ENCODE results near the gene E2F2. TPM values are rescaled to one million over a fixed set of nuclear protein-coding genes. Genes with fewer than 3 reads are reported as not detected.

E2F2 gene
- total RNA-seq, 1 donor from 2014 or later: 7.8 TPM

DNA sequence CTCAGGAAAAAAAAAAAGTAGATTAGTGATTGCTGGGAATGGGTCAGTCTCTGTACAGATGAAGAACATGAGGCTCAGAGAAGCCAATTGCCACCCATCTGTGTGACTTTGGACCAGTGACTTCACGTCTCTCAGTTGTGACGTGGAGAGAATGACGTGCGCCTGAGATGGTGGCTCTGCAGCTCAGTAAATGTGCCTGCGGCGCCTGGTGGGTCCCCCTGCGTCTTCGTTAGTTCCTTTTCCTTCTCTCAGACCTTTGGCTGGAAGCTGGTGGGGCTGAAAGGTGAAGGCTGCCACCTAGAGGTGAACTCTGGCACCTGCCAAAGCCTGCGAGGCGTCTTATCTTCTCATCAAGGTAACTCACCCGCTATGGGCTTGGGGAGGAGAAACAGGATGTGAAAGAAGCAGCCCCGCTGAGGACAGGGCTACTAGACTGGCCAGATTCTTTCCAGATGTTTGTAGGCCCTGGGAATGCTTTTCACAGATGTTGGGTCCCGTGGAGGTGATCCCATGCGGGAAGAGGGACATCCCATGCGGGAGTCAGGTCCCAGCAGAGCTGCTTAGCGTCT is 8.7 kb upstream of the E2F2 start:
- peak overlapping the region; percentile 41 for H3K27ac Mint-ChIP-seq
- TF ChIP-seq, protein P1, sequence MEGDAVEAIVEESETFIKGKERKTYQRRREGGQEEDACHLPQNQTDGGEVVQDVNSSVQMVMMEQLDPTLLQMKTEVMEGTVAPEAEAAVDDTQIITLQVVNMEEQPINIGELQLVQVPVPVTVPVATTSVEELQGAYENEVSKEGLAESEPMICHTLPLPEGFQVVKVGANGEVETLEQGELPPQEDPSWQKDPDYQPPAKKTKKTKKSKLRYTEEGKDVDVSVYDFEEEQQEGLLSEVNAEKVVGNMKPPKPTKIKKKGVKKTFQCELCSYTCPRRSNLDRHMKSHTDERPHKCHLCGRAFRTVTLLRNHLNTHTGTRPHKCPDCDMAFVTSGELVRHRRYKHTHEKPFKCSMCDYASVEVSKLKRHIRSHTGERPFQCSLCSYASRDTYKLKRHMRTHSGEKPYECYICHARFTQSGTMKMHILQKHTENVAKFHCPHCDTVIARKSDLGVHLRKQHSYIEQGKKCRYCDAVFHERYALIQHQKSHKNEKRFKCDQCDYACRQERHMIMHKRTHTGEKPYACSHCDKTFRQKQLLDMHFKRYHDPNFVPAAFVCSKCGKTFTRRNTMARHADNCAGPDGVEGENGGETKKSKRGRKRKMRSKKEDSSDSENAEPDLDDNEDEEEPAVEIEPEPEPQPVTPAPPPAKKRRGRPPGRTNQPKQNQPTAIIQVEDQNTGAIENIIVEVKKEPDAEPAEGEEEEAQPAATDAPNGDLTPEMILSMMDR (IDR thresholded peaks at IDR 0.05; ENCODE audit: unreplicated experiment): peak; percentile 93
- H3K4me3 Mint-ChIP-seq (ENCODE audit: low read depth): no peak overlapping the region

DNA sequence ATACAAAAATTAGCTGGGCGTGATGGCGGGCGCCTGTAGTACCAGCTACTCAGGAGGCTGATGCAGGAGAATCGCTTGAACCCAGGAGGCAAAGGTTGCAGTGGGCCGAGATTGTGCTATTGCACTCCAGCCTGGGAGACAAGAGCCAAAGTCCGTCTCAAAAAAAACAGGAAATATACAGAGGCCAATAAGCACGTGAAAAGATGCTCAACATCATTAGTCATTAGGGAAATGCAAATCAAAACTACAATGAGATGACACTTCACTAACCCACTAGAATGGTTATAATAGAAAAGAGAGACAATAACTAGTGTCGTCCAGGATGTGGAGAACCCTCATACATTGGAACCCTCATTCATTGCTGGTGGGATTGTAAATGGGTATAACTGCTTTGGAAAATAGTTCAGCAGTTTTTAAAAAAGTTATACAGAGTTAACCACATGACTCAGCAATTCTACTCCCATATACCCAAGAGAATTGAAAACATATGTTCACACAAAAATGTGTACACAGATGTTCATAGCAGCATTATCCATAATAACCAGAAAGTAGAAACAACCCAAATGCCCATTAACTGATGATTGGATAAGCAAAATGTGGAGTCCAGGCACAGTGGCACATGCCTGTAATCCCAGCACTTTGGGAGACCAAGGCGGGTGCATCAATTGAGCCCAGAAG is 6.4 kb upstream of the E2F2 start:
- Mint-ChIP-seq H3K9me3 (ENCODE audit: low read depth) (no peaks in the 10 kb centered on the region), H3K27ac (no peak overlapping the region), H3K27me3 (peaks cover 7% of the 10 kb centered on the region), H3K36me3 (ENCODE audit: insufficient read depth) (no peaks in the 10 kb centered on the region), H3K4me3 (ENCODE audit: low read depth) (no peak overlapping the region), H3K4me1 (ENCODE audit: low read depth) (peaks cover 4% of the 10 kb centered on the region)
- TF ChIP-seq, protein P1 (IDR thresholded peaks at IDR 0.05; ENCODE audit: unreplicated experiment): no peak
- DNase-seq (ENCODE audit: low spot score, unreplicated experiment): no peak

More for the DNA sequence above, 8.7 kb upstream of the E2F2 start:
- peak; percentile 87 for DNase-seq (ENCODE audit: low spot score, unreplicated experiment)
- H3K4me1 Mint-ChIP-seq (ENCODE audit: low read depth): peaks cover 4% of the 10 kb centered on the region
- no peaks in the 10 kb centered on the region for H3K9me3 Mint-ChIP-seq (ENCODE audit: low read depth)
- peaks cover 3% of the 10 kb centered on the region for H3K27me3 Mint-ChIP-seq
- H3K36me3 Mint-ChIP-seq (ENCODE audit: insufficient read depth): no peaks in the 10 kb centered on the region

DNA sequence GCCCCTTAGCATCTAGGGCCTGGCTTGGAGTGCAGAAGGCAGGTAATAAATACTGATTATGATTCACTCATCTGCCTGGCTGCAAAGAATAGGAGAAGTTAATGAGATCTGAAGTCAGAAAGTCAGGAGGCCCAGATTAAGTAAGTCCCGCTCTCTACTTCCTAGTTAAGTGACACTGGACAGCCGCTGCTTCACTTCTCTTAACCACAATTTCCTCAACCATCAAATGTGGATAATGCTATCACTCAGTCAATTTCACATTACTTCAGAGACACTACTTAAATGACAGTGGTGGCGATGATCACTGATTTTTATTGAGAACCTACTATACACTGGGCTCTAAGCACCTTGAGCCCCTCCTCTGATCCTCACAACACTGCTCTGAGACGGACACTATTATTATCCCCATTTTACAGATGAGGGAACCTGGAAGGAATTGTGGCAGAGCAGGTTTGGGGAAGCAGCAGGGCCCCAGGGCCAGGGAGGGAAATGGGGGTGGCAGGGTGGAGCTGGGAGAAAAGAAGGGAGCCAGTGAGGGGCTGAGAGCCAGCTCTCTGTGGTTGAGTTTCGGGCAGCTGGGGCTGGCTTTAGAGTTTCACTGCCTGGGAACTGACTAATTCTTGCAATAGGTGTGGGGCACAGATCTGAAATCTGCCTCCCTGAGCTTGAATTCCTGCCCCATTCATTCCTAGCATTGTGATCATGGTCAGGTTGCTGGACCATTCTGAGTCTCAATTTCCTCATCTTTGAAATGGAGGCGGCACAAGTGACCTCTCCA is 2.4 kb upstream of the E2F2 start:
- Mint-ChIP-seq H3K4me3 (ENCODE audit: low read depth) (no peak overlapping the region), H3K4me1 (ENCODE audit: low read depth) (peaks cover 10% of the 10 kb centered on the region), H3K9me3 (ENCODE audit: low read depth) (no peaks in the 10 kb centered on the region), H3K27me3 (peaks cover 11% of the 10 kb centered on the region), H3K27ac (no peak overlapping the region), H3K36me3 (ENCODE audit: insufficient read depth) (no peaks in the 10 kb centered on the region)
- TF ChIP-seq, protein P1 (IDR thresholded peaks at IDR 0.05; ENCODE audit: unreplicated experiment): no peak
- DNase-seq (ENCODE audit: low spot score, unreplicated experiment): no peak

DNA sequence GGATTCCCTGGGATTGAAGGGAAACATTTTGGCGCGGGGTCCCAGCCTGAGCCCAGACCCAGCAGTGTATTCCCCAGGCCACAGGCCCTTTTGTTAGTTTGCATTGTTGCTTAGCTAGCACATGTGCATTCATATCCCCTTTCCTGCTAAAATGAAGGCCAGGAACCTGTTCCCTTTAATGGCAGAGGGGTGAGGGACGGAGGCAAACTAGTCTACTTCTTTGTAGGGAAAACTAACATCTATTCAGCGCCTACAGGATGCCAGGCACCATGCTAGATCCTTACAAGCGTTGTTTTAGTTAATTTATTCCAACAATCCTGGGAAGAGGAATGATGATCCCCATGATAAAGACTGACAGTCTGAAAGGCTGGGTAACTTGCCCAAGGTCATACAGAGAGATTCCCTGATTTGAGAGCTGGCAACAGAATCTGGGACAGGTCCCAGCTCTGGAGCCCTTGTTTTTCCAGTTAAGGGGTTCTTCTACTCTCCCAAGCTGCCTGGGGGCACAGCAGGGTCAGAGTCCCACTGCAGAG is 595 bp upstream of the E2F2 start:
- Mint-ChIP-seq H3K9me3 (ENCODE audit: low read depth) (no peaks in the 10 kb centered on the region), H3K27ac (no peak overlapping the region), H3K36me3 (ENCODE audit: insufficient read depth) (no peaks in the 10 kb centered on the region), H3K4me3 (ENCODE audit: low read depth) (peak overlapping the region; percentile 86), H3K27me3 (peaks cover 11% of the 10 kb centered on the region), H3K4me1 (ENCODE audit: low read depth) (peaks cover 10% of the 10 kb centered on the region)
- no peak for DNase-seq (ENCODE audit: low spot score, unreplicated experiment)
- TF ChIP-seq, protein P1 (IDR thresholded peaks at IDR 0.05; ENCODE audit: unreplicated experiment): no peak

DNA sequence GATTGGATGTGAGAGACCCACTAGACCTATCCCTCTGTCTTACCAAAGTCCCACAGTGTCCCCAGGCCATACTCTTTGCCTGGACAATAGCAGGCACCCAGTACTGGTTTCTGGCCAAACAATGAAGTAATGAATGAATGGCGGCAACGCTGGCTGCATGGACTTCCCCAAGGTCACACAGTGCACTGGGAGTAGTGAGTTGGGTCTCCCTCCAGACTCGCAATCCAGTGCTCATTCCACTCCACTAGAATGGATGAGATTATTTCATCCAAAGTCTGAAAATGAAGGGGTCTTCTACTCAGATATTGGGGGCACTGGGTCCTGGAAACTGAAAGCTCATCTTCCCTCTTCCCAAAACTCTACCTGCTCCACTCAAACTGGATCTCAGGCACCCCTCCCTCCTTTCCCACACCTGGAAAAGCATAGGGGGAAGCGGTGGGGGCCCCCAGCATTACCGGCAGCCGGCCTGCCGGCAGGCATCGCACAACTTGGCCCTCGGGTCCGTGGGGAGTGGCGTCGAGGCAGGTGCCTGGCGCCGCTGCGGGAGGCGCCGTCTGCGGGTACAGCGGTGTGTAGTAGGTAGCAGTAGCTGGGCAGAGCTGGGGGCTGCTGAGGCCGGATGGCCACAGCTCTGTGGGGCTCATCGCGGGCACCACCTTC is 816 bp downstream of the E2F2 start:
- no peak for DNase-seq (ENCODE audit: low spot score, unreplicated experiment)
- H3K27ac Mint-ChIP-seq: no peak overlapping the region
- peak overlapping the region; percentile 68 for H3K4me3 Mint-ChIP-seq (ENCODE audit: low read depth)
- H3K9me3 Mint-ChIP-seq (ENCODE audit: low read depth): no peaks in the 10 kb centered on the region
- TF ChIP-seq, protein P1 (IDR thresholded peaks at IDR 0.05; ENCODE audit: unreplicated experiment): no peak
- H3K4me1 Mint-ChIP-seq (ENCODE audit: low read depth): peaks cover 10% of the 10 kb centered on the region
- peaks cover 11% of the 10 kb centered on the region for H3K27me3 Mint-ChIP-seq
- H3K36me3 Mint-ChIP-seq (ENCODE audit: insufficient read depth): no peaks in the 10 kb centered on the region
